ENCODE results near the gene UQCR11.

- TF ChIP-seq CTCF (conservative IDR thresholded peaks at IDR 0.05 in 1 of 2, IDR thresholded peaks at IDR 0.05 in 1 of 2; ENCODE audit: extremely low read depth in 1 of 2, insufficient read depth in 1 of 2, low read depth in 1 of 2, low read length in 2 of 2) (no peak), EZH2 (IDR thresholded peaks at IDR 0.05; ENCODE audit: borderline replicate concordance, low read length) (no peak)
Observed at GRCh38 chr19:1631557-1632100, 26.4 kb upstream of the UQCR11 start.

Measured in mammary epithelial cell (primary cell).